GM12892 (cell line): ENCODE results near the gene ACSS1.

Source experiments
- POLR2A ChIP-seq: IDR thresholded peaks from 2 replicates; pipeline ENCODE4 v1.6.1; 2011; ENCODE audit warnings: low read depth, low read length, control low read depth
- TAF1 ChIP-seq: IDR thresholded peaks from 2 replicates; pipeline ENCODE4 v1.6.1; 2011; ENCODE audit warnings: low read depth, mild to moderate bottlenecking, control low read depth, low read length, borderline replicate concordance

GRCh38 chr20:25071734-25072133, 13.8 kb upstream of the ACSS1 start:
- TF ChIP-seq TAF1 (no peak), POLR2A (no peak)
